K562 (cell line): Measurements from ENCODE around the gene LRP1B. TPM values are rescaled to one million over a fixed set of nuclear protein-coding genes. Genes with fewer than 3 reads are reported as not detected.

ENCODE experiments used
- ATAC-seq: fragments of 200-7000 bp; cut with Tn5 transposase; 3 replicates; pipeline ENCODE4 v1.9.1; 2020; ENCODE audit warnings: moderate library complexity
- BruUV-seq: library from RNA; stranded (reverse); fragments of 400-500 nt; replicated peaks from 2 replicates; lab custom pipeline; 2021; lab: Mats Ljungman, UMichigan
- CTCF ChIA-PET: fragments of 300-600 bp; formaldehyde crosslinking; extraction: SDS; loops from one replicate; lab custom pipeline; 2021; ENCODE audit warnings: low intra/inter-chr PET ratio; lab: Yijun Ruan, JAX
- POLR2A ChIA-PET: fragments of 300-600, 350-650 bp; sonication (Branson Sonifier 250); formaldehyde crosslinking; extraction: SDS; loops from one replicate; lab custom pipeline; 2021; ENCODE audit warnings: antibody characterized with exemption, inconsistent platforms; lab: Yijun Ruan, JAX
- DNase-seq, 4 experiments: peaks; one replicate each; pipeline versions ENCODE4 v3.0.0 to v3.0.0-alpha.2; 2011 to 2018; ENCODE audit warnings: low spot score in 3 of 4, mixed read lengths in 3 of 4; ENCODE audit errors: extremely low read depth in 1 of 4
- FAIRE-seq: peaks from 2 replicates; lab custom pipeline; 2011; peaks lifted over from hg19 to GRCh38; lab: Jason Lieb, UNC
- H2AFZ ChIP-seq: 2 replicates; pipeline ENCODE4 v1.6.0; 2011; ENCODE audit warnings: low read depth, low read length, control low read depth, inconsistent platforms
- H3K27ac ChIP-seq: fragments of 200-600 bp; 3 replicates; pipeline ENCODE4 v1.8.0; 2011; ENCODE audit warnings: low read depth, mild to moderate bottlenecking, control low read depth, inconsistent platforms, low read length, moderate library complexity, mixed read lengths; ENCODE audit errors: extremely low read depth
- H3K27me3 ChIP-seq, 2 experiments: fragments of 300-600 bp in 1 of 2; 2 replicates in 1 of 2; 3 replicates in 1 of 2; pipeline versions ENCODE4 v1.6.0 to v1.8.0; 2011; ENCODE audit warnings: inconsistent platforms in 2 of 2, low read length in 2 of 2, mild to moderate bottlenecking in 1 of 2, mixed read lengths in 1 of 2, moderate library complexity in 1 of 2; ENCODE audit not compliant: control insufficient read depth in 2 of 2, insufficient read depth in 2 of 2
- H3K36me3 ChIP-seq: fragments of 300-600 bp; 3 replicates; pipeline ENCODE4 v1.8.0; 2011; ENCODE audit warnings: mild to moderate bottlenecking, low read length, inconsistent platforms; ENCODE audit not compliant: control insufficient read depth, insufficient read depth
- H3K4me1 ChIP-seq, 2 experiments: fragments of 200-600 bp in 1 of 2; replicated peaks in 1 of 2; 2 replicates in 1 of 2; 3 replicates in 1 of 2; pipeline versions ENCODE4 v1.5.1 to v1.8.0; 2011; ENCODE audit warnings: inconsistent platforms in 2 of 2, low read length in 2 of 2, mild to moderate bottlenecking in 1 of 2, mixed read lengths in 1 of 2, moderate library complexity in 1 of 2; ENCODE audit not compliant: control insufficient read depth in 2 of 2, insufficient read depth in 2 of 2
- H3K4me2 ChIP-seq: 2 replicates; pipeline ENCODE4 v1.6.1; 2011; ENCODE audit warnings: low read length, control low read depth, inconsistent platforms, mixed read lengths; ENCODE audit not compliant: insufficient read depth
- H3K4me3 ChIP-seq: fragments of 200-600 bp; sonication (generic), shearing (Covaris generic); 2 replicates; pipeline ENCODE4 v1.5.1; 2016; ENCODE audit warnings: control low read depth, inconsistent platforms
- H3K79me2 ChIP-seq: fragments of 200-600 bp; 3 replicates; pipeline ENCODE4 v1.8.0; 2011; ENCODE audit warnings: low read length, inconsistent platforms; ENCODE audit not compliant: control insufficient read depth, insufficient read depth
- H3K9ac ChIP-seq, 2 experiments: 2 replicates each; pipeline versions ENCODE4 v1.6.0 to v1.6.1; 2011; ENCODE audit warnings: low read depth in 2 of 2, low read length in 2 of 2, control low read depth in 1 of 2, inconsistent platforms in 1 of 2, mild to moderate bottlenecking in 1 of 2, mixed read lengths in 1 of 2; ENCODE audit not compliant: insufficient read depth in 1 of 2
- H3K9me1 ChIP-seq: one replicate; pipeline ENCODE4 v1.6.0; 2011; ENCODE audit warnings: inconsistent platforms, mild to moderate bottlenecking, low read length, moderate library complexity; ENCODE audit not compliant: control insufficient read depth, insufficient read depth
- H3K9me3 ChIP-seq: replicated peaks from 2 replicates; pipeline ENCODE4 v1.5.1; 2011; ENCODE audit warnings: low read depth, low read length, inconsistent platforms; ENCODE audit not compliant: control insufficient read depth, insufficient read depth
- H4K20me1 ChIP-seq: replicated peaks from 2 replicates; pipeline ENCODE4 v1.6.1; 2011; ENCODE audit warnings: low read length, inconsistent platforms, mixed read lengths; ENCODE audit not compliant: control insufficient read depth, insufficient read depth
- CTCF ChIP-seq, 3 experiments: IDR thresholded peaks in 2 of 3; conservative IDR thresholded peaks in 1 of 3; 2 replicates each; pipeline ENCODE4 v1.5.1; 2011 to 2012; ENCODE audit warnings: low read length in 3 of 3, mild to moderate bottlenecking in 3 of 3, control low read depth in 2 of 3, improper control_type of control experiment in 1 of 3, inconsistent platforms in 1 of 3, low read depth in 1 of 3, mixed read lengths in 1 of 3, moderate library complexity in 1 of 3; ENCODE audit not compliant: insufficient read depth in 2 of 3
- GABPB2 ChIP-seq: fragments of 250-450 bp; sonication (Bioruptor Pico); conservative IDR thresholded peaks from 2 replicates; pipeline ENCODE4 v1.5.1; 2021; ENCODE audit warnings: mild to moderate bottlenecking
- JUNB ChIP-seq: fragments of 450-650 bp; formaldehyde crosslinking; conservative IDR thresholded peaks from 2 replicates; pipeline ENCODE4 v1.4.0; 2020; ENCODE audit warnings: mild to moderate bottlenecking
- MYNN ChIP-seq, 2 experiments: sonication (generic); formaldehyde crosslinking in 1 of 2; IDR thresholded peaks; 2 replicates each; pipeline versions ENCODE4 v1.5.0 to v1.6.1; 2016 to 2020; ENCODE audit warnings: antibody characterized with exemption in 1 of 2, missing genetic modification reagents in 1 of 2
- NR0B1 ChIP-seq: fragments of 450-650 bp; IDR thresholded peaks from one replicate; pipeline ENCODE4 v1.6.1; 2018; ENCODE audit warnings: mild to moderate bottlenecking, moderate library complexity; ENCODE audit not compliant: partially characterized antibody
- SMARCB1 ChIP-seq: IDR thresholded peaks from 2 replicates; pipeline ENCODE4 v1.6.1; 2011; ENCODE audit warnings: improper control_type of control experiment, low read depth; ENCODE audit not compliant: insufficient read length
- TCF7 ChIP-seq: sonication (generic); IDR thresholded peaks from 2 replicates; pipeline ENCODE4 v1.6.1; 2016; ENCODE audit warnings: antibody characterized with exemption, borderline replicate concordance
- ZFP30 ChIP-seq: fragments of 250-450 bp; sonication (Bioruptor Pico); IDR thresholded peaks from 2 replicates; pipeline ENCODE4 v1.8.0; 2022; ENCODE audit warnings: moderate library complexity, mild to moderate bottlenecking, inconsistent platforms, borderline replicate concordance
- ZNF143 ChIP-seq: sonication (generic); formaldehyde crosslinking; IDR thresholded peaks from 2 replicates; pipeline ENCODE4 v1.9.0; 2022; ENCODE audit warnings: mild to moderate bottlenecking, missing genetic modification reagents
- ZNF79 ChIP-seq: fragments of 250-450 bp; sonication (Bioruptor Pico); IDR thresholded peaks from 2 replicates; pipeline ENCODE4 v1.4.0; 2020; ENCODE audit warnings: low read depth, mild to moderate bottlenecking, moderate library complexity
- WGBS: fragments of 100-300 bp; shearing (Covaris generic); methylation state at CpG from one replicate; pipeline ENCODE4 v1.1.6; 2016; ENCODE audit warnings: low coverage, mixed read lengths; ENCODE audit not compliant: insufficient coverage; ENCODE audit errors: missing lambda C conversion rate; 5-methylcytosine and 5-hydroxymethylcytosine counted together
- in situ Hi-C: fragments of 300-500 bp; cut with MboI; formaldehyde crosslinking; loops from 4 replicates; pipeline ENCODE4 v1.15.0; 2018; ENCODE audit warnings: inconsistent platforms, mixed read lengths
- intact Hi-C: fragments of 100-400 bp; cut with micrococcal nuclease; formaldehyde crosslinking; loops from 2 replicates; pipeline ENCODE4 v1.14.2; 2022
- polyA plus RNA-seq, 8 experiments: library from polyadenylated mRNA; depleted of rRNA in 4 of 8; stranded (reverse) in 5 of 8; unstranded in 3 of 8; fragments of >200 nt; fragmentation: Nextera tagmentation in 2 of 8; fragmentation: Illumina TruSeq in 1 of 8; extraction: Ambion mirVana in 2 of 8; extraction: Trizol in 1 of 8; gene quantifications; 2 replicates each; pipeline versions ENCODE4 v1.2.1 to v1.2.3, GENCODE V29; 2011 to 2014; ENCODE audit warnings: inconsistent platforms in 1 of 8, missing spikeins in 1 of 8
- total RNA-seq, 7 experiments: library from RNA; depleted of rRNA in 6 of 7; stranded (reverse); fragments of >200 nt in 6 of 7; fragmentation: Illumina TruSeq in 2 of 7; extraction: Trizol in 2 of 7; gene quantifications; 2 replicates each; pipeline versions ENCODE4 v1.2.1 to v1.2.3, GENCODE V29; 2011 to 2021; ENCODE audit warnings: low replicate concordance in 1 of 7

The LRP1B gene
- total and polyA plus RNA-seq, 9 of the 15 experiments (the other 6 are each of a cell fraction or from before 2014, with no cell fraction given), result not detected

- Histone ChIP-seq H3K27ac (no peak overlapping the region), H2AFZ (no peak overlapping the region), H3K4me2 (no peak overlapping the region), H3K79me2 (no peaks in the 10 kb centered on the region), H3K27me3 (no peaks in the 10 kb centered on the region), H3K36me3 (no peaks in the 10 kb centered on the region), H4K20me1 (no peaks in the 10 kb centered on the region), H3K4me3 (no peak overlapping the region), H3K9me3 (peaks cover 1% of the 10 kb centered on the region; the same call in 1 of the 2 replicates), H3K4me1 (no peaks in the 10 kb centered on the region), H3K9me1 (no peaks in the 10 kb centered on the region), H3K9ac (no peak overlapping the region)
- POLR2A ChIA-PET, result no interaction called here
- intact Hi-C loops (no loop called here), in situ Hi-C loops (no loop called here)
- WGBS, result 0% methylated on average over 4 of the region's 4 CpGs
- CTCF ChIA-PET, result no interaction called here
- FAIRE-seq, result no peak
- ATAC-seq, result no peak
- DNase-seq, result no peak
- no peak for TF ChIP-seq CTCF (IDR thresholded peaks at IDR 0.05 in 2 of 3, conservative IDR thresholded peaks at IDR 0.05 in 1 of 3; ENCODE audit: insufficient read depth in 2 of 3, low read depth in 1 of 3, low read length in 3 of 3)
- TF ChIP-seq ZNF79 (CRISPR knock-in tag), result no peak
- no peak for TF ChIP-seq GABPB2 (CRISPR knock-in tag)
- TF ChIP-seq TCF7, result no peak
- no peak for TF ChIP-seq JUNB (CRISPR knock-in tag)
- no peak for TF ChIP-seq MYNN (IDR thresholded peaks at IDR 0.05)
- no peak for TF ChIP-seq MYNN (CRISPR knock-in tag; IDR thresholded peaks at IDR 0.05)
- no peak for TF ChIP-seq ZNF143
- TF ChIP-seq NR0B1, result no peak
- TF ChIP-seq ZFP30 (CRISPR knock-in tag), result no peak
- no peak for TF ChIP-seq SMARCB1
- no TSS peak for BruUV-seq
These were observed 136.8 kb downstream of the LRP1B start for GRCh38 chr2:141994066-141994465.
